GM12892 (cell line): ENCODE results near the gene JAZF1.

Experiments
- DNase-seq: peaks from one replicate; pipeline ENCODE4 v3.0.0; 2011; ENCODE audit not compliant: insufficient read length
- FAIRE-seq: peaks from 2 replicates; lab custom pipeline; 2011; peaks lifted over from hg19 to GRCh38; lab: Jason Lieb, UNC
- POLR2A ChIP-seq: IDR thresholded peaks from 2 replicates; pipeline ENCODE4 v1.6.1; 2011; ENCODE audit warnings: low read depth, low read length, control low read depth
- POLR2AphosphoS5 ChIP-seq: IDR thresholded peaks from 2 replicates; pipeline ENCODE4 v1.6.1; 2011; ENCODE audit warnings: low read depth, low read length, control low read depth
- TAF1 ChIP-seq: IDR thresholded peaks from 2 replicates; pipeline ENCODE4 v1.6.1; 2011; ENCODE audit warnings: low read depth, mild to moderate bottlenecking, control low read depth, low read length, borderline replicate concordance

JAZF1 gene

DNA sequence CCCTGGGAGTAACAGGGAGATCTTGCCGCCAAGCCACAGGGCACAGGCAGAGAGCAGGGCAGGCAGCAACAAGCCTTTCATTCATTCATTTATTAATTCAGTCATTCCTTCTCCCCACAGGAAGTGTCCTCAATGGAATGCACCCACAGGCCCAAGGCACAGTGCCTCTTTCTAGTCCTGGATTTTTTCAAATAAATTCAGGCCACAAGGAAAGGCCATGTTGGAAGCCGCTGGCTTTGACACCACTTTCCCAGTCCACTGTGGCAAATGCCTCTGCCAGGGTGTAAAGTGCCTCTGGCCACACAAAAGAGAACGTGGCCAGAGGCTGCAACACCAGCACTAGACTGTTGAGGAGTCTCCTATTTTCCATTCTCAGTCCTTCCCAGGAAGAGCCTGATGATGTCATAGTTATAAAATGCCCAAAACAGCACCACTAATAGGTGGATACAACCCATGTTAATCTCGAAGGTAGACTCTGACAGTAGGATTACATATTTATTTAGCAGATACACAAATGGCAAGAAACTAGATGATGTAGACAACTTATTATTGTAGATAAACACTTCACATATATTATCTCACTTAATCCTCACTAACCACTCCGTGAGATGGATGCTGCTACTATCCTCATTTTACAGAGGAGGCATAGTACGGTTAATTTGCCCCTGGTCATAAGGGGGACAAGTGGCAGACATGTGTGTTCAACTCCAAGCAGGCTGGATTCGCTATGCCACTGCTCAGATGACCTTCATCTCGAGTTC, 5.5 kb downstream of the JAZF1 start:
- TF ChIP-seq POLR2A (no peak), POLR2AphosphoS5 (no peak), TAF1 (no peak)
- no peak for DNase-seq
- no peak for FAIRE-seq

DNA sequence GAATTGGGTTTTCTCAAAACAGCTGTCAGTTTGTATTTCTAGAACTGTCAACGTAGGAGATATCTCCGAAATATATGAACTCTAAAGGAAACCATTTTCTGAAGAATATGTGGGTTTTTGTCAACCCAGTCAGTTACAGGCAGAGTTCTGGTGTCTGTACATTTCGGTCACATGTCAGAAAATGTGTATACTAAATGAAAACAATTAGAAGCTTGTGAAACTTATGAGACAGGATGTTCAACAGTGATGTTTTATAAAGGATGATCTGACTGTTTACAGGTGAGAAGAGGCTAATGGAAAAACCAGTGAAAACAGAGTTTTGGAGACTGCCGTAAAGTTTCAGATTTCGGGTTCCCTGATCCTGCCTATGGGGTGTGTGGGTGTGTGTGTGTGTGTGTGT, 6.2 kb downstream of the JAZF1 start:
- DNase-seq (no peak), FAIRE-seq (no peak)
- TF ChIP-seq POLR2AphosphoS5 (no peak), POLR2A (no peak), TAF1 (no peak)

DNA sequence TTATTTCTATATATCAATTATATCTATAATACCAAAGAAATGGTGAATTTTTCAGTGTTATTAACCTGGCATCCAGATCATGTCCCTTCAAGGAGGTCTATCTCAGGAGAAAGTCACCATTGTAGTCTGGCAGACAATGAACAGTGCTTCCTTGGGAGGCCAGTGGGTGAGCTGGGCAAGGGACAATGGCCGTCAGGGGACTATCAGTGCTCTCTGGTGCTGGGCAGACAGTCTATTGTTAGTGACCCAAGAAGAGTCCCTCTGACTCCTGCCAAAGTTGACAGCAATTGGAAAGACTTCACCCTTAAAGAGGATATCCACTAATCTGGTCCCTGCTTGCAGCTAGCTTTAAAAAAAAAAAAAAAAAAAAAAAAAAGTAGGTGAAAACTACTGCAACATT, 7.1 kb downstream of the JAZF1 start:
- no peak for TF ChIP-seq TAF1
- TF ChIP-seq POLR2AphosphoS5: no peak
- no peak for TF ChIP-seq POLR2A
- DNase-seq (no peak), FAIRE-seq (no peak)

DNA sequence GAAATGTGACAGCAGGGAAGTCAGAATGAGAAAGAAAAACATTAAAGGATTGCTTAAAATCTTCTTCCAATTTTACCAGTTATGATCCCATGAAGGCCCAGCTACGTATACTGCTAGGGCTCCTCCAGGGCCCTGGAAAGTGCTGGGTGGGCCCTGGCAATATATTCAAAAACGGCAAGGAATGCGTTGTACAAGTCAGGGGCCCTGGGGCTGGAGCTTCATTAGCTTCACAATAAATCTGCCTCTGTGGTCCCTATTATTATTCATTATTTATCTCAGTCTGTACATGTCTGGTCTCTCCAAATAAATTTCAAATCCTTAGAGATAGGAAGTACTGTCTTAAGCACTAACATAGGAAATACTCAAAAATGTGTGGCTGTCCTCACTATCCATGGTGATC, 7.6 kb downstream of the JAZF1 start:
- TF ChIP-seq POLR2AphosphoS5 (no peak), POLR2A (no peak), TAF1 (no peak)
- DNase-seq (no peak), FAIRE-seq (no peak)

DNA sequence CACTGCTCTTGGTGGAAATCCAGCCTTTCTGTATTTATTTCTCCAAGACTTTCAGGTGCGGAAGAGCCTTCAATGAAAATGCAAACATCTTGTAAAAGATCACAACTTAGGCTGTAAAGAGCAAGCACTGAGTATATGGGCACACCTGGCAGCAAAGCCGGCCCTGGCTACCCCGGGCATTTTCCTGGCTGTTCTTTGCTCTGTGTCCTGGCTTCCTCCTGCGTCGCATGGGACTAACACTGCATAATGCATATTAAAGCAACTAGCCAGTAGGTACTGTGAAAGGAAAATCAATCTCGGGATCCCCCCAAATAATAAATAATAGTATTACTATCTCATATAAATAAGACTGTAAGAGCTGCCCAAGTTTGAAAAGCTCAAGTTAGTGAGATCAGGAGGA, 9.9 kb downstream of the JAZF1 start:
- DNase-seq: no peak
- TF ChIP-seq POLR2A (no peak), TAF1 (no peak), POLR2AphosphoS5 (no peak)
- FAIRE-seq: no peak

DNA sequence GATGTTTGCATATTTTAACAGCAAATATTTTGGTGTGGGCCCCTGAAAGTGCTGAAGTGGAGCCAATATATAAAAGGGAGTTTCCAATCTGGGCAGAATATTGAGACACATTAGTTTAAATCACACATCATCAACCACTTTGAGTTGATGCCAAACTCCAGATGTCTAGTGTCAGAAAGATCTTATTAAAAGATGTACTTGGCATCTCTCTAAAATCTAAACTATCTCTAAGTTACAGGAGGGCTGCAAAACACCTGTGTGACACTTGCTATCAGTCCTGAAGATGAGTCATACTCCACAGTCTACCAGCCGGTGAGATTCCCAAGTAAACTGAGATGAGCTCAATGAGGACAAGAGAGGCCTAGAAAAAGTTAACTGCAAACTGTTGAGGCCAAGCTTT, 11.4 kb downstream of the JAZF1 start:
- TF ChIP-seq POLR2AphosphoS5: no peak
- TF ChIP-seq POLR2A: no peak
- TF ChIP-seq TAF1: no peak
- FAIRE-seq (no peak), DNase-seq (no peak)

DNA sequence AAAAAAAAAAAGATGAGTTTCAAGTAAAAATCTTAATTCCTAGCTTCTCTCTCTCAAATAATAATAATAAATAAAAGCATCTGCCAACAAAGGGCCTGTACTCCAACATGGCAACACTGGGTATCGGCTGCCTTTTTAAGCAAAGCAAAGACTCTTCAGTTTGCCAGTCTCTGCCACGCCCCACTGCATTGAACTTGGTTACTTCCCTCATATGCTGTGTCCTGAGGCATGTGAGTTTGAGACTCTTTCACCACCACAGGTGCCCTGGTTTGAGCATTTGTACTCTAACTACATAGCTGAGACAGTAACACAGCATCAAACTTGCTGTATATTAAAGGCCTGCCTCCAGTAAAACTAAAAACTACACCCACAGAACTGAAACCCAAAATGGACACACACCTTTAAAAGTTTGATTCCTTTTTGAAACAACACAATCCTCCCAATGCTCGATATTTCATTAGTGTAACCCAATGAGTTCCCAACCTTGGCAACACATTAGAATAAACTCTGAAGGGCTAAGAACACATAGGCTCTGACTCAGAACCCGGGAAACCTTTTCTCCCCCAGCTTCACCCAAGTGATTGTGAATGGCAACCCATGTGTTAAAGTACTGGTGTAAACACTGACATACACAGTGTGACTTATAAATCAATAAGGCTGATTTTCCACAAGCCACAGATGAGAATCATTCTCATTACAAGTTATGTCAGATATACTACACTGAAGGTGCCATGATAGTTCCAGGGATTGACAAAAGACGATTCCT, 12.0 kb downstream of the JAZF1 start:
- FAIRE-seq (no peak), DNase-seq (no peak)
- TF ChIP-seq TAF1: no peak
- TF ChIP-seq POLR2AphosphoS5: no peak
- no peak for TF ChIP-seq POLR2A

DNA sequence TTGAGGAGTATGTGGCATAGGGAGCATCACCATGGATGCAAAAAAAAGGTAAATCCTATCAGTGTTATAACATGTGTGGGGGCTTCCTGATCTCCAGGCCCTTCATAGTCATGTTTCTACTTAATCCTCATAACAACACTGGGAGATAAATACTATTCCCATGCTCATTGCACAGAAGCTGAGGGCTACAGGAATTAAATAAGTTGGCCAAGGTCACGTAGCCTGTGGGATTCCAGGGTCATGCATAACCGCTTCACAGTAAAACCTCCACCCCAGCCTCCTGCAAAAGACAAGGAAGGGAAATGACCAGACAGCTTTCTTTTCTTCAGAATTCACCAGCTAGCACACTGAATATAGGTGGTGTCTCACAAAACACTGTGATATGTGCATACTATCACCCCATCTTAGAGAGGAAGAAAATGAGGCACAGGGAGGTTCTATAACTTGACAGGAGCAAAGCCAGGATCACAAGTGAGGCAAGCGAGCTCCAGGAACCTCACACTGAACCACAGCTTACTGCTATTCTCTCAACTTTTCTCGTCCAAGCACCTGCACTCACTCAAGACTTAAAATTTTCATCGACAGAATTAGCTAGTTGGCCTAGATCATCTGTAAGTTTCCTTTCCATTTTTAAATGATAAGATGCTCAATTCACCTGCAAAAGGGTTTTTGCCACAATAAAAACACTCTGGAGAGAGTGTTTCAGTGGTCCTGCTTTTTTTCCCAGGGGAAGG, 13.4 kb downstream of the JAZF1 start:
- FAIRE-seq (no peak), DNase-seq (no peak)
- no peak for TF ChIP-seq POLR2A
- TF ChIP-seq POLR2AphosphoS5: no peak
- no peak for TF ChIP-seq TAF1

DNA sequence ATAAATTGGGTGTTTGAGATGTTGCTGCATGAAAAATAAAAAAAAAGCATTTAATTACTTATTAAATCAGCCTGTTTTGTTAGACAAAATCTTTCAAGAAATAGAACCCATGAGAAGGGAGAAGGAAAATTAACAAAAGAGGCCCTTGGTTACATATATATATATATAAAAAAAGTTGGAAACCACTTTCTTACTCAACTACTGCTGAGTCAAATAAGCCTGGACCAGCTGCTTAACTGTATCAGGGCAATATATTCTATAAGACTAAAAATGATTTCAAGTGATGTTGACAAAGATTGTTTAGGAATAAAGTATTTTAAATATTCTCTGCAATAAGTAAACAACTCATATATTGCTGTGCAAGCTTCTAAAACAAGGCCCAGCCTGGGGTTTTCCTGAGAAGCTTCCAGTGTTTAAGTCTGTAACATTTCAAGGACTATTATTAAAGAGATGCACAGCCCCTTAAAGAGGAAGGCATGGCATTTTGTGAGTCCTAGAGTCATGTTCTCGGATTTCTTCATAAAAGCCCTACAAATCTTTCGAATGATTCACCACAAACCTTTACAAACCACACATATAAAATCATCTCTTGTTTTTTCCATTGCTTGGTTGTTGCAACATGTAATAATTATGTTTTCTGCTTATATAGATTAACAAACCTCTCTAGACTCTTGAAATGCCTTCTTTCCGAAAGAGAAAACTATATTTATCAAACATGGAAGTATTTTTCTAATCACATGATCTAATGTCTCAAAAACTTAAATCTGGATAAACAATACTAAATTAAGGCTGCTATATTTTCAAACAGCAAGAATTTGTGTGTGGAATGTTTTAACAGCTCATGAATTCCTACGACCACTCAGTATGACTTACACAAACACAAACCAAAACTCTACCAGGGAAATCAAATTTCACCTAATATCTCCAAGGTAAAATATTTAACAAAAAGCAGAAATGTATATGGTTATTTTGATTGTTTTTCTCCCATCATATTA, 14.3 kb downstream of the JAZF1 start:
- no peak for DNase-seq
- no peak for FAIRE-seq
- TF ChIP-seq POLR2A (no peak), POLR2AphosphoS5 (no peak), TAF1 (no peak)

DNA sequence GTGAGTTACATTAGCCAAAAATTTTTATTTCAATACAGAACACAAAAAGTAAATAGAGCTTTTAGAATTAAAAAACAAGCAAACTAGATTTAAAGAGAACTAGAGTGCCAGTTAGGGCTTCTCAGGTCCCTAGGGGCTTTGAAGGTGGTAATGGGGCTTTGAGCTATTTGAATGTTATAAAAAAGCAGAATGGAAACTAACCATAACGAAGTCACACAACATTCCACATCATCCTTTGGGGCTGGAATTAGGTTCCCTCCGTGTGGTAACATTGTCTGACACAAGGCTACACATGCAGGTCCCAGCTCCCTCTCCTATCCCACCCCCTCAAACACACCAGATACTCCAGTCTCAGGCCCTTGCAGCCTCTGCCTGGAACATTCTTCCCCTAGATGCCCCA, 15.3 kb downstream of the JAZF1 start:
- DNase-seq: no peak
- FAIRE-seq: no peak
- no peak for TF ChIP-seq POLR2AphosphoS5
- TF ChIP-seq POLR2A: no peak

DNA sequence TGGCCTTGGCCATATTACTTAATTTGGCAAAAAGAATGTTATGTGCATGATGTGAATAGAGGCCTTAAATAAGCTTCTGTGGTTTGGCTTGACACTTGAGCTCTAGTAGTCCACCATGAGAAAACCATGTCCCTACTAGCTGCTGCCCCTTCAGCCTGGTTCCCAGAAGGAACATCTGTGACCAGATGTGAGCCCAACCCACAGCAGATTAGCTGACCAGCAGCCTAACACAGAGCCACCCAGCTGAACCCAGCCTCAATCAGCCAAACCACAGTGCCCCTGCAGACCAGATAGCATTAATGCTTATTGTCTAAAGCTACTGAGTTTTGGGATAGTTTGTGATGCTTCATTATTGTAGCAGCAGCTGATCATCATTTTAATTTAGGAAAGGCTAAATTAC, 16.6 kb downstream of the JAZF1 start:
- FAIRE-seq (no peak), DNase-seq (no peak)
- TF ChIP-seq POLR2AphosphoS5: no peak
- no peak for TF ChIP-seq TAF1
- no peak for TF ChIP-seq POLR2A

DNA sequence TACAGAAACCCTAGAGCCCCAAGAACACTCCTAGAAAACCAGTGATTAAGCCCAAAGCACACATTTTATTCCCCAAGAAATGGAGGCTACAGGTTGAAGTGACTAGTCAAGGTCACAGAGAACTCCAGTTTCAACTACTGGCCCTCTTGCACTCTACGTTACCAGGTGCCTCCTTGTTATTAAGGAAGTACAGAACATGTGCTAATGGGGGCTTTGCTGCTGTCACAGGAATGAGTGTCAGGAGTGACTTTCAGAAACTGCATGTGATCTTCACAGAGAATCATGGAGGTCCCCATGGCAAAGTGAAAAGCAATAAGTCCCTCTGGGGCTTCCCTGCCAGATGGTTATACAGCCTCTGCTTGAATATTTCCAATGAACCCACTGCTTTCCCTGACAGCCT, 19.3 kb downstream of the JAZF1 start:
- no peak for DNase-seq

More for the DNA sequence above, 19.3 kb downstream of the JAZF1 start:
- TF ChIP-seq POLR2AphosphoS5 (no peak), POLR2A (no peak), TAF1 (no peak)
- no peak for FAIRE-seq
